Trophoblast cell (in vitro differentiated cells and primary cell): ENCODE measurements around the gene CCDC158.
A peak's percentile ranks its signal among the peaks of the same experiment; 100 is the strongest.
"Not testable (repeated sequence)": the region's sequence is repeated elsewhere in the genome, so short reads cannot be mapped to it uniquely, and the experiment has no call there.

ENCODE experiments used
- DNase-seq, 2 donors: peaks; one replicate each; pipeline ENCODE4 v3.0.0-alpha.2; 2016
- H2AFZ ChIP-seq: 2 replicates; pipeline ENCODE4 v1.6.1; 2013; ENCODE audit warnings: low read length, moderate library complexity, mild to moderate bottlenecking; ENCODE audit not compliant: insufficient read depth, poor library complexity
- H2AK5ac ChIP-seq: 2 replicates; pipeline ENCODE4 v1.6.1; 2013; ENCODE audit warnings: mild to moderate bottlenecking, low read length
- H2BK120ac ChIP-seq: 2 replicates; pipeline ENCODE4 v1.6.1; 2013; ENCODE audit warnings: low read length, mild to moderate bottlenecking, moderate library complexity; ENCODE audit not compliant: insufficient read depth, poor library complexity
- H2BK12ac ChIP-seq: 2 replicates; pipeline ENCODE4 v1.6.1; 2013; ENCODE audit warnings: mild to moderate bottlenecking, low read length, moderate library complexity
- H2BK5ac ChIP-seq: 2 replicates; pipeline ENCODE4 v1.6.1; 2013; ENCODE audit warnings: low read length, low read depth, moderate library complexity, mild to moderate bottlenecking; ENCODE audit not compliant: poor library complexity
- H3K14ac ChIP-seq: 2 replicates; pipeline ENCODE4 v1.6.1; 2013; ENCODE audit warnings: mild to moderate bottlenecking, low read length
- H3K18ac ChIP-seq: 2 replicates; pipeline ENCODE4 v1.6.1; 2013; ENCODE audit warnings: mild to moderate bottlenecking, low read length
- H3K23ac ChIP-seq: 2 replicates; pipeline ENCODE4 v1.6.1; 2013; ENCODE audit warnings: low read length
- H3K27ac ChIP-seq: 2 replicates; pipeline ENCODE4 v1.5.1; 2013; ENCODE audit warnings: low read depth, mild to moderate bottlenecking, inconsistent platforms, low read length, moderate library complexity
- H3K27me3 ChIP-seq: 2 replicates; pipeline ENCODE4 v1.6.1; 2013; ENCODE audit warnings: inconsistent platforms, mild to moderate bottlenecking, low read length, moderate library complexity; ENCODE audit not compliant: insufficient read depth
- H3K36me3 ChIP-seq, 2 experiments: 1 replicate in 1 of 2; 2 replicates in 1 of 2; pipeline ENCODE4 v1.6.1; 2013; ENCODE audit warnings: low read length in 2 of 2, mild to moderate bottlenecking in 2 of 2, moderate library complexity in 1 of 2; ENCODE audit not compliant: insufficient read depth in 2 of 2, control insufficient read depth in 1 of 2
- H3K4ac ChIP-seq: 2 replicates; pipeline ENCODE4 v1.6.1; 2013; ENCODE audit warnings: low read depth, mild to moderate bottlenecking, low read length, moderate library complexity
- H3K4me1 ChIP-seq, 2 experiments: 1 replicate in 1 of 2; 2 replicates in 1 of 2; pipeline ENCODE4 v1.6.1; 2013; ENCODE audit warnings: low read length in 2 of 2, mild to moderate bottlenecking in 2 of 2, moderate library complexity in 1 of 2; ENCODE audit not compliant: insufficient read depth in 2 of 2, control insufficient read depth in 1 of 2
- H3K4me2 ChIP-seq: 2 replicates; pipeline ENCODE4 v1.6.1; 2013; ENCODE audit warnings: inconsistent platforms, mild to moderate bottlenecking, low read length, moderate library complexity
- H3K4me3 ChIP-seq: 2 replicates; pipeline ENCODE4 v1.5.1; 2013; ENCODE audit warnings: mild to moderate bottlenecking, low read depth, low read length, inconsistent platforms
- H3K79me1 ChIP-seq: one replicate; pipeline ENCODE4 v1.6.1; 2013; ENCODE audit warnings: low read length
- H3K79me2 ChIP-seq: 2 replicates; pipeline ENCODE4 v1.6.1; 2013; ENCODE audit warnings: low read length, mild to moderate bottlenecking; ENCODE audit not compliant: control insufficient read depth, insufficient read depth, poor library complexity
- H3K9ac ChIP-seq: 2 replicates; pipeline ENCODE4 v1.6.1; 2013; ENCODE audit warnings: mild to moderate bottlenecking, low read length
- H3K9me3 ChIP-seq: 2 replicates; pipeline ENCODE4 v1.6.1; 2013; ENCODE audit warnings: low read depth, mild to moderate bottlenecking, control low read depth, inconsistent platforms, low read length; ENCODE audit not compliant: insufficient read depth
- H4K12ac ChIP-seq: 2 replicates; pipeline ENCODE4 v1.6.1; 2013; ENCODE audit warnings: low read depth, mild to moderate bottlenecking, low read length, moderate library complexity
- H4K8ac ChIP-seq: 2 replicates; pipeline ENCODE4 v1.6.1; 2013; ENCODE audit warnings: low read depth, mild to moderate bottlenecking, low read length, moderate library complexity
- H4K91ac ChIP-seq: one replicate; pipeline ENCODE4 v1.6.1; 2013; ENCODE audit warnings: low read depth, mild to moderate bottlenecking, low read length, moderate library complexity
- WGBS: extraction: QIAGEN DNeasy Blood & Tissue Kit; methylation state at CpG from one replicate; pipeline ENCODE4 v1.1.7; 2013; ENCODE audit warnings: missing lambda C conversion rate; ENCODE audit not compliant: insufficient read length, insufficient coverage; ENCODE audit errors: extremely low coverage; 5-methylcytosine and 5-hydroxymethylcytosine counted together

Gene CCDC158

DNA sequence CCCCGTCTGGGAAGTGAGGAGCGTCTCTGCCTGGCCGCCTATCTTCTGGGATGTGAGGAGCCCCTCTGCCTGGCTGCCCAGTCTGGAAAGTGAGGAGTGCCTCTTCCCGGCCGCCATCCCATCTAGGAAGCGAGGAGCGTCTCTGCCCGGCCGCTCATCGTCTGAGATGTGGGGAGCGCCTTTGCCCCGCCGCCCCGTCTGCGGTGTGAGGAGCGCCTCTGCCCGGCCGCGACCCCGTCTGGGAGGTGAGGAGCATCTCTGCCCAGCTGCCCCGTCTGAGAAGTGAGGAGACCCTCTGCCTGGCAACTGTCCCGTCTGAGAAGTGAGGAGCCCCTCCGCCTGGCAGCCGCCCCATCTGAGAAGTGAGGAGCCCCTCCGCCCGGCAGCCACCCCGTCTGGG lies 2.2 kb upstream of the CCDC158 start:
- not testable (repeated sequence) for H3K4ac ChIP-seq, H4K8ac ChIP-seq, DNase-seq, H4K12ac ChIP-seq, H3K9me3 ChIP-seq, H3K18ac ChIP-seq, H3K27me3 ChIP-seq, H4K91ac ChIP-seq, H2BK120ac ChIP-seq, H3K9ac ChIP-seq, H3K4me3 ChIP-seq, H3K23ac ChIP-seq, H3K79me2 ChIP-seq, H3K4me2 ChIP-seq, H2BK12ac ChIP-seq, H2AFZ ChIP-seq, H3K4me1 ChIP-seq, H2AK5ac ChIP-seq, H2BK5ac ChIP-seq, H3K27ac ChIP-seq, H3K36me3 ChIP-seq, H3K79me1 ChIP-seq, H3K14ac ChIP-seq
- no CpG with 5 or more reads among the region's 27 CpGs for WGBS

DNA sequence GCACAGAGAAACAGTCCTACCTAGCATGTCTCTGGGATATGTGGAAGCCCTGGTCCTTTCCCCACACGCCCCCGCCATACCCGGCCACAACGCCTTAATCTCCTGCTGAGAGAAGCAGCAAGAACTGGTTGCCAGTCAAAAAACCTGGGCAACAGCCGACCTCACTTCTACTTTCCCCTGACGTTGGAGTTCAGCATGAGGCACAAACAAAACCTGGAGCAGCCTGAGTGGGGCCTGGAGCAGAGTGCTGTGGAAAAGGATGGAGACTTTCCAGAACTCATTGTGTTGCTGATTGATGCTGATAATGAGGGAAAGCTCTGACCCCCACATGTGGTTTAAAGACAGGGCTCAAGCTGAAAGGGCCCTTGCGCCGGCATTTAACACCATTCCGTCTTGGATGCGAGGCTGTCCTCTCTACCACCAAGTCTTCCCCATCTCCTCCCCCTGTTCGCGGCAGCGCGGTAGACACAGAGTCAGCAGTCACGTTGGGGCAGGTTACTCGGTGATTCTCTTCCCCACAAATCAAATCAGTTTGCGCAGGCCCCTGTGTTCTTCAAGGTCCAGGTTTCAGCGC lies 666 bp downstream of the CCDC158 start:
- no peak overlapping the region for H3K23ac ChIP-seq
- no peak overlapping the region for H4K8ac ChIP-seq
- H3K4ac ChIP-seq: no peak overlapping the region
- H3K79me2 ChIP-seq: no peaks in the 10 kb centered on the region
- no peaks in the 10 kb centered on the region for H3K79me1 ChIP-seq
- H3K4me1 ChIP-seq: no peaks in the 10 kb centered on the region
- no peak for DNase-seq
- H3K9me3 ChIP-seq: no peaks in the 10 kb centered on the region
- H3K9ac ChIP-seq: no peak overlapping the region
- no peak overlapping the region for H2AFZ ChIP-seq
- H3K18ac ChIP-seq: no peak overlapping the region
- no peaks in the 10 kb centered on the region for H3K27me3 ChIP-seq
- H2BK12ac ChIP-seq: no peak overlapping the region
- H2AK5ac ChIP-seq: no peak overlapping the region
- no peaks in the 10 kb centered on the region for H3K36me3 ChIP-seq
- H3K27ac ChIP-seq: no peak overlapping the region
- H2BK5ac ChIP-seq: no peak overlapping the region
- WGBS: no CpG with 5 or more reads among the region's 18 CpGs
- no peak overlapping the region for H4K12ac ChIP-seq
- H4K91ac ChIP-seq: no peak overlapping the region
- no peak overlapping the region for H3K14ac ChIP-seq
- no peak overlapping the region for H3K4me2 ChIP-seq
- H3K4me3 ChIP-seq: no peak overlapping the region
- no peak overlapping the region for H2BK120ac ChIP-seq

- Histone ChIP-seq H3K36me3 (no peaks in the 10 kb centered on the region), H4K12ac (no peak overlapping the region), H3K27ac (no peak overlapping the region), H3K18ac (no peak overlapping the region), H4K8ac (no peak overlapping the region), H3K27me3 (no peaks in the 10 kb centered on the region), H2AFZ (no peak overlapping the region), H3K9ac (no peak overlapping the region), H3K79me1 (no peaks in the 10 kb centered on the region), H4K91ac (no peak overlapping the region), H3K9me3 (no peaks in the 10 kb centered on the region), H2BK120ac (no peak overlapping the region), H3K14ac (no peak overlapping the region), H3K23ac (no peak overlapping the region), H2BK12ac (no peak overlapping the region), H3K4me1 (no peaks in the 10 kb centered on the region), H2AK5ac (no peak overlapping the region), H3K4me2 (no peak overlapping the region), H3K4ac (no peak overlapping the region), H2BK5ac (no peak overlapping the region), H3K79me2 (no peaks in the 10 kb centered on the region), H3K4me3 (no peak overlapping the region)
- WGBS: no CpG with 5 or more reads among the region's 3 CpGs
- no peak for DNase-seq
Observed at GRCh38 chr4:76410636-76411035, 10.3 kb downstream of the CCDC158 start.

DNA sequence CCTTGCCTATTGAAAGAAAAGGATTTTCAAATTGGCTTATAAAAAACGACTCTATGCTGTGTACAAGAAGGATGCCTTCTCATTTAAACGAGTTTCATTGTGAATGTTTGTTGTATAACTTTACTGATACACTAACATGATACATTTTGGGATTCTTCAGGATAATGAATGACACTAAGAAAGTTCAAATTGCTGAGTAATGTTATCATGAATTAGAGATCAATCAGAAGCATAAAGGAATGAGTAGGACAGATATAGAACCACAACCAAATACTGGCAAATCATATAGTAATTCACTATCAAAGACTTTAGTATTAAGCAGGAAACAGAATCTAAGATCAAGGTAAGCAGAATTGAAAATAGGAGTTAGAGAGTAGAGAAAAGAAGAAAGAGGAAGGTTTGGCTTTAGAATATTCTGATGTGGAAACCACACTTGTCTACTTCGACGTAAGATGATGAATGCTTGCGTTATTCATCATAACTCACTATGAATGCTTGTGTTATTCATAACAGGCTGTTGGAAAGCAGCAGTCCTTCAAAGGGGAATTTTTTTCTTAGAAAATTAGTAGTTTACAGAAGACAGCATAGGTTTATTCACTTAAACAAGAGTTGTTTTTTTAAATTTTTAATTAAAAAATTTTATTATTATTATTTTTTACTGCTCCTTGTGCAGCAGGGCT lies 13.4 kb downstream of the CCDC158 start:
- H3K79me1 ChIP-seq: no peaks in the 10 kb centered on the region
- H3K4me1 ChIP-seq: no peaks in the 10 kb centered on the region
- no peak overlapping the region for H3K18ac ChIP-seq
- peak in 1 of 2 donors; percentile 27 for DNase-seq
- H3K4me2 ChIP-seq: no peak overlapping the region
- no peak overlapping the region for H3K9ac ChIP-seq
- no peaks in the 10 kb centered on the region for H3K9me3 ChIP-seq
- H2BK120ac ChIP-seq: no peak overlapping the region
- H4K12ac ChIP-seq: no peak overlapping the region
- no peak overlapping the region for H2AFZ ChIP-seq
- H3K14ac ChIP-seq: no peak overlapping the region
- H3K27me3 ChIP-seq: no peaks in the 10 kb centered on the region
- H3K4ac ChIP-seq: no peak overlapping the region
- no peak overlapping the region for H2BK5ac ChIP-seq
- no peak overlapping the region for H3K4me3 ChIP-seq
- no peak overlapping the region for H2BK12ac ChIP-seq
- H4K91ac ChIP-seq: no peak overlapping the region
- H3K27ac ChIP-seq: no peak overlapping the region
- H3K23ac ChIP-seq: no peak overlapping the region
- H2AK5ac ChIP-seq: no peak overlapping the region
- H3K79me2 ChIP-seq: no peaks in the 10 kb centered on the region
- no peak overlapping the region for H4K8ac ChIP-seq
- no peaks in the 10 kb centered on the region for H3K36me3 ChIP-seq
- no CpG with 5 or more reads among the region's 5 CpGs for WGBS
